Activated CD4-positive, alpha-beta T cell treated with anti-CD3 and anti-CD28 coated beads, Interleukin-2, amount 10 ng/mL, durations not matched to agents 24 days and 14 days (primary cell): ENCODE data around the gene DLL1. TPM values are rescaled to one million over a fixed set of nuclear protein-coding genes. Genes with fewer than 3 reads are reported as not detected.
A peak's percentile ranks its signal among the peaks of the same experiment; 100 is the strongest.

Source experiments
- DNase-seq: peaks from one replicate; pipeline ENCODE4 v3.0.0; 2022
- H3K27ac Mint-ChIP-seq: one replicate; pipeline ENCODE4 v1.8.0; 2022; ENCODE audit warnings: mild to moderate bottlenecking, mixed read lengths
- H3K27me3 Mint-ChIP-seq: one replicate; pipeline ENCODE4 v1.8.0; 2022; ENCODE audit warnings: mixed read lengths
- H3K36me3 Mint-ChIP-seq: one replicate; pipeline ENCODE4 v1.8.0; 2022; ENCODE audit warnings: low read depth, mild to moderate bottlenecking, mixed read lengths
- H3K4me1 Mint-ChIP-seq: one replicate; pipeline ENCODE4 v1.8.0; 2021; ENCODE audit warnings: mixed read lengths
- H3K4me3 Mint-ChIP-seq: one replicate; pipeline ENCODE4 v1.8.0; 2022; ENCODE audit warnings: mild to moderate bottlenecking, moderate library complexity, mixed read lengths
- H3K9me3 Mint-ChIP-seq: one replicate; pipeline ENCODE4 v1.8.0; 2021; ENCODE audit warnings: mixed read lengths
- intact Hi-C: fragments of 100-400 bp; cut with micrococcal nuclease; formaldehyde crosslinking; loops from one replicate; pipeline ENCODE4 v1.15.1; 2023
- total RNA-seq: library from RNA; stranded (reverse); gene quantifications from 2 replicates; pipeline ENCODE4 v1.2.3, GENCODE V29; 2022

Gene DLL1
- total RNA-seq, 1 donor from 2014 or later = not detected

DNA sequence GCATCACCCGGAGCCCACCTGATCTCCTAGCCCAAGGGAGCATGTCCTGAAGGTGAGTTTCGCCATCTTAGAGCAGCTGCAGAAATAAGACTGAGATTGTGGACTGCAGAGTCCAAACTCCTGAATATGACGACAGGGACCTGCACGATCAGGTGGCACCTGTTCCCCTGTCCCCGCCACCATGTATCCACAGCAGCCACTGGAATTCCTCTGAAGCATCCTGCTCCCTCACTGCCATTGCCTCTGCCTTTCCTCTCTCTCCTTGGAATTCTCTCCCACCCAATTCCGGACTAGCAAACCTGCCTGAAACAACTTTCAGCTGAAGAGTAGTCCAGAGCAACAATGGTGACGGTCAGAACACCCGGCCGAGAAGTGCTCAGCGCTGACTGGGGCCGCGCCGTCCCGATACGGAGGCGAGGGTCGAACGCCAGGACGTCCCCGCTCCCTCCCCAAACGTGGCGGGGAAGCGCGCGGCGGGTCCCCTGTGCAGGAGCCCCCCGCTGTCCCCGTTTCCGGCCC lies 15.0 kb upstream of the DLL1 start:
- intact Hi-C loops = loop anchor here (1.0 to 10.0 kb wide), 9 partner anchors 13 to 604 kb away; partner anchors contain the start of genes C6orf120, DYNLT2, ERMARD and PDCD2
- Mint-ChIP-seq H3K27ac (peak overlapping the region; percentile 5), H3K9me3 (peaks cover 6% of the 10 kb centered on the region), H3K27me3 (peaks cover 41% of the 10 kb centered on the region), H3K36me3 (peaks cover 19% of the 10 kb centered on the region), H3K4me1 (peaks cover 25% of the 10 kb centered on the region), H3K4me3 (peak overlapping the region; percentile 94)
- no peak for DNase-seq

DNA sequence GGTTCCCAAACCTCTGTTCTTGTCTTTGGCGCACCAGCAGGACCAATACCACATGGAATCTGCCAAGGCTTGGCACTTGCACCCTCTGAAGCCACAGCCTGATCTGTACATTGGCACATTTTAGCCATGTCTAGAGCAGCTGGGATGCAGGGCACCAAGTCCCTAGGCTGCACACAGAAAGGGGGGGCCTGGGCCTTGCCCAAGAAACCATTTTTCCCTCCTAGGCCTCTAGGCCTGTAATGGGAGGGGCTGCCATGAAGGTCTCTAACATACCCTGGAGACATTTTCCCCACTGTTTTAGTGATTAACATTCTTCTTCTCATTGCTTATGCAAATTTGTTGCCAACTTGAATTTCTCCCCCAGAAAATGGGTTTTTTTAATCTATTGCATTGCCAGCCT lies 10.3 kb upstream of the DLL1 start:
- Mint-ChIP-seq H3K4me1 (peaks cover 3% of the 10 kb centered on the region), H3K9me3 (peaks cover 6% of the 10 kb centered on the region), H3K27ac (no peak overlapping the region), H3K36me3 (peaks cover 3% of the 10 kb centered on the region), H3K4me3 (no peak overlapping the region), H3K27me3 (peaks cover 77% of the 10 kb centered on the region)
- no peak for DNase-seq
- intact Hi-C loops = loop anchor here (10.0 kb wide), 1 partner anchor 224 kb away; no protein-coding TSS in a partner anchor

DNA sequence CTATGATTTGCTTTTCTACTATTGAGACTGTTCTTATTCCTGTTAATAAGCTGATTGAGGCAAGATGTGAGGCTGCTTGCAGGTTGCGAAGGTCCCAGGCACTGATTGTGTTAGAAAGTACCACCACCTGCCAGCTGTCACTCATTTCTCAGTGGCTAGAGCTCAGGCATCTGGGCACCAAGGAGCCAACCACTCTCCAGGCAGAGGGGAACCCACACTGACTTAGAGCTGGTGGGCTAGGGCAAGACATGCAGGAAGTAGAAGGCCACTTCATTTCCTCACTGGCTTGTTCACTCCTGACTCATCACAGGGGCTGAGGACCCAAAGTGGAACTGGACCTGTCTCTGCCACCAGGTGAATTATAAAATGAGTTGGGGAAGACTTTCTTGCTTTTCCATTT lies 7.8 kb upstream of the DLL1 start:
- intact Hi-C loops = loop anchor here (10.0 kb wide), 1 partner anchor 154 kb away; no protein-coding TSS in a partner anchor
- H3K27me3 Mint-ChIP-seq = peaks cover 76% of the 10 kb centered on the region
- H3K36me3 Mint-ChIP-seq = peaks cover 3% of the 10 kb centered on the region
- H3K9me3 Mint-ChIP-seq = peaks cover 6% of the 10 kb centered on the region
- H3K4me3 Mint-ChIP-seq = no peak overlapping the region
- H3K4me1 Mint-ChIP-seq = peaks cover 7% of the 10 kb centered on the region
- no peak overlapping the region for H3K27ac Mint-ChIP-seq
- no peak for DNase-seq

DNA sequence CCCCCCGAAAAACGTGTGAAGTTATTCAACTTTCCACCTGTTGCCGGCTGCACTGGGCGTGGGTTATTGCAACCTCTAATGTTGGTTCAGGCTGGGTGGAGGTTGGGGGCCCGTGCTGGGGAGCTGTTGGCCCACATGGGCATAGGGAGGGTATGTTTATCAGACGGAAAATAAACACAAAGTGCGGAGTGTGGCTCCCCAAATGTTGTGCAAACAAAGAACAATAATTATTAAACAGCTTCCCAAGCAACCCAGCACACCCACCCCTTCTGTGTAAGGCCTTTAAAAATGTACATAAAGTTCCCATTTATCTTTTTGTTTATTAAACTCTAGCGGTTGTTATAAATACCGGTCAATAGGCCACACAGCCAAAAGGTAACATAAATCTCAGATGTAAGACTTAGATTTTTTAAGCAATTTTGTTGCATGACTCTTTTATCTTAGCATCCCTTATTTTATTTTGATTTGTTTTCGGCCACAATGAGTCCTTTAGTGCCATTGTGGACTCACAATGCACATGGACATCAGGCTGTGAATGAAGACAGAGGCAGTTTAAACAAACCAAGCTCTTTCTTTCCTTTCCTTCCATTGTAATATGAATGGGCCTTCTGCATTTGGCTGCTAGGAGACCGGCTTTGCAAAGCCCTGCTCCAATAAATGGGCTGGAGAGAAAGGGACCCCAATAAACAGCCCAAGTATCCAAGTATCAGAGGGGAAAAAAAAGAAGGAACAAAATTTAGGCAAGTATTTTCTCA lies 6.9 kb upstream of the DLL1 start:
- Mint-ChIP-seq H3K9me3 (peaks cover 6% of the 10 kb centered on the region), H3K27ac (no peak overlapping the region)
- intact Hi-C loops = loop anchor here (10.0 kb wide), 1 partner anchor 153 kb away; no protein-coding TSS in a partner anchor

DNA sequence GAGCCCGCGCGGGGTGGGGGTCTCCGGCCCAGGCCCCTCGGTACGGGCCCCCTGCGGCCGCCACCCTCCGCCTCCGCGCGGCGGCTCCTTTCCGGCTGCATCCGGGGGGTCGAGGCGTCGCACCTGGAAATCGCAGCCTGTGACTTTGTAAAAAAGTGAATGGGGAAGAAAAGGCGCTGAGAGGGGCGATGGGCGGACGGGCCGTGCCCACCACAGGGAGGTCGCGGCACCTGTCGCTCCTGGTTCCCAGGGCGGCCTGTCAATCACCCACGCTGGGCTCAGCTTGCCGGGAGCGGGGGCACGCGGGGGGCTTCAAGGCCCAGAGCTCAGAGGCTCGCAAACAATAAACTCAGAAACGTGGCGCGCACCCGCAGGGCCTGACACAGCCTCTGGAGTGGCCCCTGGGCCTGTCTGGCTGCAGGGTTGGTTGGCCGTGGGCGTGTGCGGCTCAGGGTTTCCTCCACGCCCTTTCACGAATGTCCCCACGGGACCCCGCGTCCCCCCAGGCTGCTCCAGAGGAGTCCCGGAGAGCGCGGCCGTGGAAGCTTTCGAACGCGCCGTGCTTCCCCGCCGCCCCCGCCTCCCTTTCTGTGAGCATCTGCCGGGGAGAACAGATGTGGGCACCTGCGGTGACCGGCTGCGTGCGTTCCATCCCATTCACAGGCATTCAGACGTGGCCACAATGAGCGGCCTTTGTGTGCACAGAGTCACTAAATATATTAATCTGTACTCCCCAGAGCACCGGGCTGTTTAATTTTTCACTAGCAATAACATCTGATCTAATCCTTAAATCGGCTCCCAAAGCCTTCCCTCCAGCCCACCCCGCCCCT lies 6.1 kb upstream of the DLL1 start:
- no peak for DNase-seq
- Mint-ChIP-seq H3K4me3 (no peak overlapping the region), H3K27me3 (peaks cover 80% of the 10 kb centered on the region), H3K36me3 (peaks cover 3% of the 10 kb centered on the region), H3K4me1 (peaks cover 19% of the 10 kb centered on the region), H3K27ac (no peak overlapping the region), H3K9me3 (peaks cover 6% of the 10 kb centered on the region)
- intact Hi-C loops = loop anchor here (10.0 kb wide), 1 partner anchor 152 kb away; no protein-coding TSS in a partner anchor

More for the DNA sequence above, 6.9 kb upstream of the DLL1 start:
- peaks cover 12% of the 10 kb centered on the region for H3K4me1 Mint-ChIP-seq
- peaks cover 3% of the 10 kb centered on the region for H3K36me3 Mint-ChIP-seq
- H3K27me3 Mint-ChIP-seq = peaks cover 78% of the 10 kb centered on the region
- DNase-seq = no peak
- H3K4me3 Mint-ChIP-seq = no peak overlapping the region

DNA sequence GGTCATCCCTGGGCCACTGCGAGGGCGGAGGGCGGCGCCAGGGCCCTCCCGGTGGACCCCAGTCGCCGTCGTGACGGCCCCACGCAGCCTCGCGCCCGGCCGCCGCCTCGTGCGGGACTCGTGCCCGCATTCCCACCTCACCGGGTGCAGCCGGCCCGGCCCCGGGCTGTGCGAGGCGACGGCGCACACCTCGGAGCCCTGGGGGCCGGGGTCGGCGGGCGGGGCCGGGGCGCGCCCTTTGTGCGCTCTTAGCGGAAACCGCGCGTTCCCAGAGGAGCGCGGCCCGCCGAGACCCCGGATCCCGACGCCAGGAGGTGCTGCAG lies 5.5 kb upstream of the DLL1 start:
- peaks cover 77% of the 10 kb centered on the region for H3K27me3 Mint-ChIP-seq
- intact Hi-C loops = loop anchor here (10.0 kb wide), 1 partner anchor 152 kb away; no protein-coding TSS in a partner anchor
- H3K4me1 Mint-ChIP-seq = peaks cover 21% of the 10 kb centered on the region
- H3K36me3 Mint-ChIP-seq = peaks cover 2% of the 10 kb centered on the region
- peaks cover under 1% of the 10 kb centered on the region for H3K9me3 Mint-ChIP-seq
- H3K27ac Mint-ChIP-seq = no peak overlapping the region
- no peak overlapping the region for H3K4me3 Mint-ChIP-seq
- DNase-seq = no peak

DNA sequence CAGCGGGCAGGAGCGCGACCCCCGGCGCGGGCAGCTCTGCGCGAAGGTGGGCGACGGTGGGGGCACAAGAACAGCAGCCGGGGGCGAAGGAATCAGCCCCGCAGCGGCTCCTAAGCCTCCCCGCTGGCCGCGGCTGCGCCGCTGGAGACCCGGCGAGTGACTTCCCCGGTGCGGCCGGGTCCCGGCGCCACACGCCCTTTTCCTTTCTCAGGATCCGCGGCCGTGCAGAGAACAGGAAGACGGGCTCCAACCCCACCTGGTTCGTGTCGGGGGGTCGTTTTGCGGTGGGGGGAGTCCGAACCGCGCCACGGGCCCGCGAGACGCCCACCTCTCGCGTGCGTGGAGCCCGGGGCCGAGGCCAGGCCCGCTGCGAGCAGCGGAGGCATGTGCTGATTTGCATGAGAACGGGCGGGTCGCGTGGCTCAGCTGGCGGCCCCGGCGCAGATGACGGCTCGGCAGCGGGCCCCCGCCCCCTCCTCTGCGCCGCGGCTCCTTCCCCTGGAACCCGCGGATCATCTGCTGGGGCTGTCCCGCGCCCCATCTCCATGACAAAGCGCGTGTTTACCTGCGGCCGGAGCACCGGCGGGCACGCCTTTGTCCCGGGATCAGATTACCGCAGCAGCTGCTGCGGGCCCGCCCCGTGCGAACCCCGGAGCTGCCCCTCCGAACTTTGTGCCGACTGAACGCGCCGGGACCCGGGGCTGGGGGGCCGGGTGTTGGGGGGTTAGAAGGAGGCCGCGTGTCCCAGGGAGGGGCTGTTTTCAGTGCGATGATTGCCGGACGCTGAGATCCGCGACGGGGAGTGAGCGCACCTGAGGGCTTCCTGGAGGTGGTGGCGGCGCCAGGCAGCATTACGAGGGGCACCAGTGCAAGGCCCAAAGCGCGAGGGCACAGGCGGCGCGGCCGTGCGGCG lies 4.9 kb upstream of the DLL1 start:
- DNase-seq = peak; percentile 77
- Mint-ChIP-seq H3K36me3 (peaks cover 2% of the 10 kb centered on the region), H3K9me3 (no peaks in the 10 kb centered on the region), H3K4me3 (peak overlapping the region; percentile 81), H3K27me3 (peaks cover 73% of the 10 kb centered on the region), H3K27ac (peak overlapping the region; percentile 41), H3K4me1 (peaks cover 21% of the 10 kb centered on the region)
- intact Hi-C loops = loop anchor here (10.0 kb wide), 1 partner anchor 151 kb away; no protein-coding TSS in a partner anchor

DNA sequence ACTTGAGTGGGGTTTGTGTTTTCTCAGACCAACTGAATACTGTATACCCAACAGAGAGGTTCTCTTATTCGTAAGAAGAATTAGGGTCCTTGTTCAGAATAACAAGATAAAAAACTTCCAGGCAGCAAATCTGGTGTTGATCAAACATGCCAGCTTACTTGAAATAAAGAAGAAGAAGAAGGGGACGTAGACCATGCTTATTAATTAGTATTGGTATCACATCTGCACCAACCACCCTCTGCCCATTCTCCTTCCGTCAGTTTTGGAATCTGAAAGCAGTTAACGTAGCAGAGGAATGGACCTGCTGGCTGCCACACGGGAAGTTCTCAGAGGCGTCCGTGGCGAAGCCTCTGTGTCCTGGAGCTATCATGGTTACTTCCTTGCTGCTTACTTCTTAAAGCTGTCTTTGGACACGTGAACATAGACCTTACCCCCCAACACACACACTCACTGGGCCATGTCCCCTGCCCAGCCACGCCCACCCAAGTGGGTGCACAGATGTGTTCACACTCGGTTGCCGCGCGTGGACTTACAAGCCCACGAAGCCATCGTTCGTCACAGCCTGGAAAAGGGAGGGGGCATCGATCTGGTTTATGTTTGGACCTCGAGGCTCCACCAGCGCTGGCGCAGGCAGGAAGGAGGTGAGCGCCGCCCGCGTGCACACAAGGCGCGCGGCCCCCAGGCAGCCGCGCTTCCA lies 4.1 kb upstream of the DLL1 start:
- Mint-ChIP-seq H3K36me3 (peaks cover 2% of the 10 kb centered on the region), H3K4me3 (peak overlapping the region; percentile 41), H3K27me3 (peaks cover 70% of the 10 kb centered on the region), H3K4me1 (peaks cover 24% of the 10 kb centered on the region), H3K27ac (no peak overlapping the region), H3K9me3 (no peaks in the 10 kb centered on the region)
- intact Hi-C loops = loop anchor here (10.0 kb wide), 1 partner anchor 150 kb away; no protein-coding TSS in a partner anchor
- DNase-seq = no peak

DNA sequence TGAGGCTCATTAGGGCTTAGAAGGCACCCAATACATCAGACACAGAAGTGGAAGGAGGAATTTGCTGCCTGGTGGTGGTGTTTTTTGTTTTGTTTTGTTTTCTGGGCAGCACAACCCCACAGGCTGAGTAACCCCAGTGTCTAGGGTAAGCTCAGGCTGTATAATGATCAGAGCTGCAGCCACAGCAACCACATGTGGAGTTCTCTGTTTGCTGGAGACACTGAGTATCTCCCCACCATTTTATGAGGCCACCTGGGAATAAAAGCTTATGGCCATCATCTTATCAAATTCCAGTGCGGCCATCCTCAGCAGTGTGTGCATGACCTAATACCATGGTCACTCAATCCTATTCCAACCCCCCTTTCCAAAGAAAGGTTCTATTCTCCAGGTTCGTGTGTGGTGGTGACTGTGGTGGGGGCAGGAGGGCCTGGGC lies 3.4 kb upstream of the DLL1 start:
- Mint-ChIP-seq H3K4me1 (peaks cover 24% of the 10 kb centered on the region), H3K27ac (no peak overlapping the region), H3K36me3 (peaks cover 2% of the 10 kb centered on the region), H3K9me3 (no peaks in the 10 kb centered on the region), H3K27me3 (peaks cover 64% of the 10 kb centered on the region), H3K4me3 (peak overlapping the region; percentile 41)
- intact Hi-C loops = loop anchor here (10.0 kb wide), 1 partner anchor 150 kb away; no protein-coding TSS in a partner anchor
- no peak for DNase-seq

DNA sequence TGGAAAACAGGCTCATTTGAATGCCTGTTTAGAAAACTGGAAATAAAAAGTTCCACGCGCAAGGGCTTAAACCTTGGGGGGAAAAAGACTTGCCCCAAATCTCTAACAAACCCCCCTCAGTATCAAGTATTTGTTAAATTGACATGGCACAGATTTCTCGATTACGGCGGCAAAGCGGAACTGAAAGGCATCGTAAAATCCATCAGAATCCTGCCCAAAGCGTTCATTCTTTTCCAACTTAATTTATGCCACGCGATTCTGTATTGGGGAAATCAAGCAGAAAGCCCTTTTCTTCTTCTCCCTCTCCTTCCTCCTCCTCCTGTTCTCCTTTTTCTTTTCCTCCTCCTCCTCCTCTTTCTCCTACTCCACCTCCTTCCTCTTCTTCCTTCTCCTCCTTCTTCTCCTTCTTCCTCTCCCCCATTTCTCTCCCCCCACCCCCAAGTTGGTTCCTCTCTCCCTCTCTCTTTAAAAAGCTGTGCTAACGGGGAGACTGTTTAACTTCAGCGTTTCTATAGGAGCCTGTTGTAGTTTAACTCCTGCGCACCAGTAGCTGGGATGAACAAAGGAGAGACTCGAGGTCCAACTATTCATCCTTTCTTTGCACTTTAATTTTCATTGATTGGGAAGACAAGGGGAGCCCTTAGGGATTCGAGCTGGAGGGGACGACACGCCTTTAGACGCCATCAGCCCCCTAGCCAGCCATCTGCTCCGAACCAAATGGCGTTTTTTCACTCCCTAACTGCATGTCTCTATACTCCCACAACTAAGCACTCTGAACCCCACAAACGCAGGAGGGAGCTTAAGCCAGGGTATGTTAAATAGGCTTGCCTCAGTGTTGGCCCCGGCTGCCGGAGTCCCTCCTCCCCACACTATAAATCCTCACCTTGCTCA lies 2.7 kb upstream of the DLL1 start:
- Mint-ChIP-seq H3K27me3 (peaks cover 61% of the 10 kb centered on the region), H3K4me1 (peaks cover 26% of the 10 kb centered on the region), H3K27ac (no peak overlapping the region), H3K4me3 (no peak overlapping the region), H3K36me3 (peaks cover 2% of the 10 kb centered on the region), H3K9me3 (no peaks in the 10 kb centered on the region)
- no peak for DNase-seq
- intact Hi-C loops = loop anchor here (2.0 to 10.0 kb wide), 3 partner anchors 13 to 463 kb away; partner anchors contain the start of gene FAM120B

DNA sequence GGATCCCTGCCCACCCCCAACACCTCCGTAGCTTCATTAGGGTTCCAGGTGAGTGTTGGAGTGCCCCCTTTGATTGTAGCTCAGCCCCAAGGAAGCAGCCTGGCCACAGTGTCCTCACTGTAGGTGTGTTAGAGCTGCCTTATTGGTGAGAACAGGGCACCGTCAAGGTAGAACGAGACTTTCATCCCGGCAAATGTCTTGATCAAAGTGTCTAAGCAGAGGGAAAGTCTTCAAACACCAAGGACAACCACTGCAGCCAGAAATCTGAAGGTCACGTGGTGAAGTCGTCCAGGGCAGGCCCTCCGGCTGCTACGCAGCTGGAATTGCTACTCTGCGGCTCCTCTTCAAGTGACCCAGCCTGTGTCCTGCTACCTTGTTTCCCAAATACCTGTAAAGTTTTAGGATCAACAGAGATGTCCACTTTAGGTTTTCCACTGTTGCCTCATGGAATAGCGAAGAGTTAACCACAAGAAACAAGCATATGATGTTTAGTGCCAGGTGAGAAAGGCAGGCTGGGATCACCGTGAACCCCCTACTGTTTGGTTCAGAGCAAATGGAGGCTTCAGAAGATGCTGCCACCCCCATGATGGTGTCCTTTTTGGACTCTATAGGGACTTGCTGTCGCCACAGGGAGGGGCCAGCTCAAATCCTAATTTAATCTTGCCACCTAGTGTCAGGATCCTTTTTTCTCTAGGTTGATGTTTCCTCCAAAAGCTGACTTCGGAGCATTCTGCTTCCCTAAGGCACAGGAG lies 1.7 kb upstream of the DLL1 start:
- peaks cover 2% of the 10 kb centered on the region for H3K36me3 Mint-ChIP-seq
- peak overlapping the region; percentile 81 for H3K4me3 Mint-ChIP-seq
- DNase-seq = no peak
- peaks cover 61% of the 10 kb centered on the region for H3K27me3 Mint-ChIP-seq
- intact Hi-C loops = loop anchor here (1.0 to 10.0 kb wide), 4 partner anchors 14 to 502 kb away; partner anchors contain the start of gene FAM120B
- peaks cover 28% of the 10 kb centered on the region for H3K4me1 Mint-ChIP-seq
- peak overlapping the region; percentile 34 for H3K27ac Mint-ChIP-seq
- H3K9me3 Mint-ChIP-seq = no peaks in the 10 kb centered on the region
